Liver (tissue), 3 donors: ENCODE measurements around the gene PFDN2.

ENCODE experiments used
- CTCF ChIP-seq: fragments of 150-350 bp; IDR thresholded peaks from 2 replicates; pipeline ENCODE4 v1.5.1; 2017; ENCODE audit warnings: improper control_type of control experiment, low read depth, low read length; ENCODE audit not compliant: missing input control
- EGR1 ChIP-seq, 2 donors: IDR thresholded peaks; 2 replicates each; pipeline ENCODE4 v1.6.1; 2016 to 2018; ENCODE audit warnings: antibody characterized with exemption in 2 of 2, low read depth in 2 of 2
- HNF4A ChIP-seq, 2 donors: conservative IDR thresholded peaks; 2 replicates each; pipeline ENCODE4 v1.6.1; 2016; ENCODE audit warnings: antibody characterized with exemption in 2 of 2, mild to moderate bottlenecking in 2 of 2
- HNF4G ChIP-seq: IDR thresholded peaks from 2 replicates; pipeline ENCODE4 v1.6.1; 2016; ENCODE audit warnings: antibody characterized with exemption
- RXRA ChIP-seq, 2 donors: IDR thresholded peaks; 2 replicates each; pipeline ENCODE4 v1.6.1; 2017 to 2018; ENCODE audit warnings: antibody characterized with exemption in 2 of 2, mild to moderate bottlenecking in 1 of 2
- YY1 ChIP-seq: IDR thresholded peaks from 2 replicates; pipeline ENCODE4 v1.6.1; 2016; ENCODE audit warnings: antibody characterized with exemption, mild to moderate bottlenecking
- donor health status: healthy.
- donor health status: healthy.

- TF ChIP-seq CTCF (no peak), HNF4G (no peak), YY1 (no peak), EGR1 (IDR thresholded peaks at IDR 0.05; ENCODE audit: low read depth in 2 of 2) (no peak), RXRA (IDR thresholded peaks at IDR 0.05) (no peak), HNF4A (conservative IDR thresholded peaks at IDR 0.05) (no peak)
Measured at GRCh38 chr1:161081519-161081918, 36.3 kb downstream of the PFDN2 start.
